Kidney (tissue), 14 donors: ENCODE measurements around the gene RHBDD3. TPM values are rescaled to one million over a fixed set of nuclear protein-coding genes. Genes with fewer than 3 reads are reported as not detected.

Source experiments
- DNase-seq, 5 donors: peaks; one replicate each; pipeline ENCODE4 v3.0.0-alpha.2; 2013 to 2020
- FAIRE-seq: peaks from 2 replicates; lab custom pipeline; 2012; peaks lifted over from hg19 to GRCh38; lab: Jason Lieb, UNC
- H3K27ac ChIP-seq, 2 donors: one replicate each; pipeline ENCODE4 v1.7.0; 2013; ENCODE audit warnings: low read depth in 2 of 2, low read length in 2 of 2, inconsistent platforms in 1 of 2
- H3K27me3 ChIP-seq: one replicate; pipeline ENCODE4 v1.7.1; 2013; ENCODE audit warnings: low read length, inconsistent platforms; ENCODE audit not compliant: control insufficient read depth, insufficient read depth
- H3K36me3 ChIP-seq, 3 donors: one replicate each; pipeline versions ENCODE4 v1.7.0 to v1.7.1; 2013; ENCODE audit warnings: low read length in 3 of 3, control low read depth in 1 of 3, inconsistent platforms in 1 of 3; ENCODE audit not compliant: insufficient read depth in 3 of 3, control insufficient read depth in 2 of 3
- H3K4me1 ChIP-seq, 3 donors: one replicate each; pipeline versions ENCODE4 v1.7.0 to v1.7.1; 2013; ENCODE audit warnings: low read length in 3 of 3, inconsistent platforms in 1 of 3, low read depth in 1 of 3; ENCODE audit not compliant: control insufficient read depth in 2 of 3, insufficient read depth in 2 of 3
- H3K4me3 ChIP-seq, 3 donors: one replicate each; pipeline versions ENCODE4 v1.7.0 to v1.8.1; 2013; ENCODE audit warnings: low read length in 3 of 3, control low read depth in 1 of 3, inconsistent platforms in 1 of 3
- H3K9ac ChIP-seq, 3 donors: one replicate each; pipeline versions ENCODE4 v1.7.0 to v1.7.1; 2013; ENCODE audit warnings: low read length in 3 of 3, control low read depth in 1 of 3, inconsistent platforms in 1 of 3
- H3K9me3 ChIP-seq, 3 donors: one replicate each; pipeline versions ENCODE4 v1.7.0 to v1.7.1; 2013; ENCODE audit warnings: low read length in 3 of 3, control low read depth in 1 of 3, inconsistent platforms in 1 of 3; ENCODE audit not compliant: control insufficient read depth in 2 of 3, insufficient read depth in 1 of 3
- CTCF ChIP-seq: IDR thresholded peaks from 3 replicates; pipeline ENCODE4 v1.5.1; 2012; ENCODE audit warnings: mild to moderate bottlenecking, moderate library complexity, borderline replicate concordance; ENCODE audit not compliant: insufficient read depth; ENCODE audit errors: extremely low read depth
- intact Hi-C: fragments of 100-400 bp; cut with DNase I; formaldehyde crosslinking; loops from one replicate; pipeline ENCODE4 v1.11.1; 2022
- polyA plus RNA-seq: library from polyadenylated mRNA; stranded (reverse); fragments of 350-450 nt; fragmentation: Illumina TruSeq; extraction: RNeasy Lipid Tissue Mini Kit (QIAGEN cat#74804); gene quantifications from one replicate; pipeline ENCODE4 v1.2.3, GENCODE V29; 2014; ENCODE audit warnings: low read depth, low replicate concordance; ENCODE audit not compliant: insufficient read depth
- total RNA-seq: library from RNA; stranded (reverse); fragmentation: NEBNext Ultra II Directional; extraction: Animal tissue kit (Norgen Biotek cat#: 25700); gene quantifications from one replicate; pipeline ENCODE4 v1.2.1, GENCODE V29; 2021
- donor health status: control.
- donor health status: control.
- donor health status: control.
- donor health status: control.
- donor health status: control.
- donor health status: DM: yes; HTN: yes; CAD: no.
- donor health status: Normal renal cell carcinoma (clear cell type).

RHBDD3 gene
- total and polyA plus RNA-seq, 2 donors from 2014 or later = 19.2 to 26.3 TPM

DNA sequence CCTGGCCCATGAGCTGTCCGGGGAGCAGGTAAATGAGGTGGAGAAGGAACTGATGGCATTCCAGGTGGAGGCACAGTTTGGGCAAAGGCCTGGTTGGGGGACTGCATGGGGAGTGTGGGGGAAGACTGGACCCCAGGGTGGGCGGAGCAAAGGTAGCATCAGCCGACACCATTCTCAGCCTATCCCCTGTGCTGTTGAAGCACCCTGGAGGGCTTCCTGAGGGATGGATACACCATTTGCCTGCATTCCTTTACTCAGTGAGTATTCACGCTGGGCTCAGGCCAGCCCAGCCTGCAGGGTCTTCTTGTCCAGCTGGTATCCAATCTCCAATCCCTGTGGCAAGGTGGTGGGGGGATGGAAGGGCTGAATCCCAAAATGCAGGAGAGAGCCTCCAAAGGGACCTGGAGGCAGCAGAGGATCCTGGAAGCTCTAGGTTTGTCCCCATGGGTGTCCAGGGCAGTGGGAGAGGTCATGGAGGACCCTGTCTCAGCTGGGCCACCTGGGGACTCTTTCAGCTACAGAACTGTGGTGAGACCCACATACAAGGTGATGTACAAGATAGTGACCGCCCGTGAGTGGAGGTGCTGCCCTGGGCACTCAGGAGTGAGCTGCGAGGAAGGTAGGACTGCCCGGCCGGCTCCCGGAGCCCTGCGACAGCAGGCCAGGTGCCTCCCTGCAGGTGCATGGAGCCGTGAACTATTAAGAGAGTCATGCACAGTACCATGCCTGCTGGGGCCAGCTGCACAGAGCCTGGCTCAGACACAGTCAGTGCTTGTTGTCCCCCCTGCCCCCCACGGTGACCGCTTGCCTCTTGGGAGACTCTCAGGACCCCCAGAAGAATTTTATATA lies 52.5 kb downstream of the RHBDD3 start:
- Histone ChIP-seq H3K9me3 (no peaks in the 10 kb centered on the region), H3K9ac (no peak overlapping the region), H3K36me3 (peaks cover 0 to 6% (median 0%) of the 10 kb centered on the region in 3 donors), H3K27ac (no peak overlapping the region), H3K4me1 (peaks cover 0 to 6% (median 5%) of the 10 kb centered on the region in 3 donors), H3K4me3 (no peak overlapping the region), H3K27me3 (no peaks in the 10 kb centered on the region)
- FAIRE-seq = no peak
- intact Hi-C loops = no loop called here
- no peak for TF ChIP-seq CTCF
- DNase-seq = peak in 2 of 5 donors; percentile 26 to 58

DNA sequence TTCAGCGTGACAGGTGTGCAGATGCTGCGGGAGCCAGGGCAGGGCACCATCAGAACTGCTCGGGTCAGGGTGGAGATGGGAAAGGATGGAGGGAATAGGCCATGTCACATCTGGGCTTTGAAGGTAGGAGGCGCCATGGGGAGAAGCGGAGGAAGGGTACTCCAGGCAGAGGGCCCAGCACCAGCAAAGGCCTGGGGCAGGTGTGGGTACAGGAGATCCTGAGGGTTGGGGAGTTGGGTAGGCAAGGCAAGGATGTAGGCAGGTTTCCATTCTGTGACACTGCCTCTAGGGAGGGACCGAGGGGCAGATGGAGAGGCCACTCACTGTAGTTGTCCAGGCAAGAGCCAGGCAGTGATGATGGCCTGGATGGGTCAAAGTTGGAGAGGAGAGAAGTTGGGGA lies 53.5 kb downstream of the RHBDD3 start:
- Histone ChIP-seq H3K36me3 (peaks cover 0 to 6% (median 0%) of the 10 kb centered on the region in 3 donors), H3K4me3 (no peak overlapping the region), H3K27ac (no peak overlapping the region), H3K27me3 (no peaks in the 10 kb centered on the region), H3K9ac (no peak overlapping the region), H3K9me3 (no peaks in the 10 kb centered on the region), H3K4me1 (peaks cover 0 to 11% (median 5%) of the 10 kb centered on the region in 3 donors)
- intact Hi-C loops = no loop called here
- DNase-seq (peak in 1 of 5 donors; percentile 53), FAIRE-seq (no peak)
- no peak for TF ChIP-seq CTCF

GRCh38 chr22:29213493-29213892 lies 54.3 kb downstream of the RHBDD3 start:
- intact Hi-C loops = no loop called here
- no peaks in the 10 kb centered on the region for H3K27me3 ChIP-seq
- DNase-seq = peak in 4 of 5 donors; percentile 84 to 90 (median 86)
- H3K9me3 ChIP-seq = no peaks in the 10 kb centered on the region
- H3K4me1 ChIP-seq = peaks cover 2 to 14% (median 5%) of the 10 kb centered on the region in 3 donors
- TF ChIP-seq CTCF = no peak
- no peak overlapping the region for H3K9ac ChIP-seq
- no peak overlapping the region for H3K27ac ChIP-seq
- no peak overlapping the region for H3K4me3 ChIP-seq
- no peak for FAIRE-seq
- peaks cover 0 to 6% (median 0%) of the 10 kb centered on the region in 3 donors for H3K36me3 ChIP-seq
